ENCODE data around the gene PPIP5K1.

The PPIP5K1 gene

DNA sequence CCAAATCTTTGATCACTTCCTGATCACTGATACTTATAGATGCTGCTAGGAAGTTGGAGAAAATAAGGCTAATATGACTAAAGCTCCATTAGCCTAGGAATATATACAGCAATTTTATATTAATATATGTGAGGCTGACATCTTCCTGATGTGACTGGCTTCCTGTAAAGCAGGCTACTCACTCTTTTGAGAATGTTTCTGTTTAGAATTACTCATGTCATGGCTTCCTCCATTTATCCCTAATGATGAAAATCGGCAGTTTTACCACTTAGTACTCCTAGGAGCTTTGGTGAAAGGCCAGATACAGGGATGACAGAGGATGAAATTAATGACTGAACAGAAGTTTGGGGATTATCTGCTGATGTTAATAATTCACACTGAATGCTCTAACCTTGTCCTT, 76.5 kb downstream of the PPIP5K1 start:
- Histone ChIP-seq H3K27ac (no peak overlapping the region), H3K9me3 (ENCODE audit: low read depth, low read length) (no peaks in the 10 kb centered on the region), H3K4me3 (no peak overlapping the region), H3K9ac (ENCODE audit: insufficient read length) (no peak overlapping the region), H3K36me3 (ENCODE audit: insufficient read depth, low read length) (no peaks in the 10 kb centered on the region)
- DNase-seq (ENCODE audit: low read depth, low spot score): no peak
- TF ChIP-seq EZH2 (IDR thresholded peaks at IDR 0.05) (no peak), POLR2AphosphoS5 (IDR thresholded peaks at IDR 0.05; ENCODE audit: borderline replicate concordance, low read depth, low read length) (no peak), FOXP2 (optimal IDR thresholded peaks at IDR 0.05; ENCODE audit: control extremely low read depth, extremely low read length, insufficient read depth) (no peak)

DNA sequence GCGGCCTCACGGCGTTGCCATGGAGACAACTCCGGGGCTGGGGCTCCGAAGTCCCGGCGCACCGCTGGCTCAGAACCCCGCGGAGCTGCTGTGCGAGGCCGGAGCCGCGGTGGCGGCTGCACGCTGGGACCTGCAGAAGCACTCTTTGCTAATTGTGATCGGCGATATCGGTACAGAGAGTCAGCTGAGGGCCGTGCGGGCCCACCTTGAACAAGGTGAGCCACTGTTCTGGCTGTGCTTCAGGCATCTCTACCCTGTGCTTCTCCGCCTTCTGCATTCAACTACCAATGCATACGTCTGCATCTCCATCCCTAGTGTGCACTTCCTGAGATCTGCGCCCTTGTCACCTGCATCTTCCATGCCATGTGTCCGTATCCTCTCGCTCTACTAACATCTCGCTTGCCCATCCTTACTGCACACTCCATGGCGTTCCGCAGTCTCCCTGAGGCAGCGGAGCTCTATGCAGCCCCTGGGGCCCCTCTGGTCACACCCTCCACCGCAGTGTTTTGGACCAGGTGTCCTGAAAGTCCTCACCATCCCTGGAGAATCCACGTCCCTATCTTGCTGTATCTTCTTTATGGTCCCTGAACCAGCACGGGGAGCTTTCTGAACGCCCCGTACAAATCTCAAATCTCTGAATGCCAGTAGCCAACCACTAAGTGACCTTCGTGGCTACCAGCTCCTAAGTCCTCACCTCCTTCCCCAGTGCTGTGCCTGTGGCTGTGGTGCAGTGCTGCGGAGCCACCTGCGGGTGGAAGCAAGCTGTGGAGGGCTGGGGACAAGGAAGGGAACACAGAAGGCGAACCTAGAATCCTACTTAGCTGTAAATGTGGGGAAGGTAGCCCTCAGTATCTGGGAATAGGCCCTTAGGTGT, 78.8 kb downstream of the PPIP5K1 start:
- TF ChIP-seq FOXP2 (optimal IDR thresholded peaks at IDR 0.05; ENCODE audit: control extremely low read depth, extremely low read length, insufficient read depth): no peak
- TF ChIP-seq EZH2 (IDR thresholded peaks at IDR 0.05): no peak
- TF ChIP-seq POLR2AphosphoS5 (IDR thresholded peaks at IDR 0.05; ENCODE audit: borderline replicate concordance, low read depth, low read length): no peak
- Histone ChIP-seq H3K27ac (no peak overlapping the region), H3K36me3 (ENCODE audit: insufficient read depth, low read length) (no peaks in the 10 kb centered on the region), H3K9ac (ENCODE audit: insufficient read length) (no peak overlapping the region), H3K4me3 (peak overlapping the region; percentile 80), H3K9me3 (ENCODE audit: low read depth, low read length) (no peaks in the 10 kb centered on the region)
- DNase-seq (ENCODE audit: low read depth, low spot score): no peak

DNA sequence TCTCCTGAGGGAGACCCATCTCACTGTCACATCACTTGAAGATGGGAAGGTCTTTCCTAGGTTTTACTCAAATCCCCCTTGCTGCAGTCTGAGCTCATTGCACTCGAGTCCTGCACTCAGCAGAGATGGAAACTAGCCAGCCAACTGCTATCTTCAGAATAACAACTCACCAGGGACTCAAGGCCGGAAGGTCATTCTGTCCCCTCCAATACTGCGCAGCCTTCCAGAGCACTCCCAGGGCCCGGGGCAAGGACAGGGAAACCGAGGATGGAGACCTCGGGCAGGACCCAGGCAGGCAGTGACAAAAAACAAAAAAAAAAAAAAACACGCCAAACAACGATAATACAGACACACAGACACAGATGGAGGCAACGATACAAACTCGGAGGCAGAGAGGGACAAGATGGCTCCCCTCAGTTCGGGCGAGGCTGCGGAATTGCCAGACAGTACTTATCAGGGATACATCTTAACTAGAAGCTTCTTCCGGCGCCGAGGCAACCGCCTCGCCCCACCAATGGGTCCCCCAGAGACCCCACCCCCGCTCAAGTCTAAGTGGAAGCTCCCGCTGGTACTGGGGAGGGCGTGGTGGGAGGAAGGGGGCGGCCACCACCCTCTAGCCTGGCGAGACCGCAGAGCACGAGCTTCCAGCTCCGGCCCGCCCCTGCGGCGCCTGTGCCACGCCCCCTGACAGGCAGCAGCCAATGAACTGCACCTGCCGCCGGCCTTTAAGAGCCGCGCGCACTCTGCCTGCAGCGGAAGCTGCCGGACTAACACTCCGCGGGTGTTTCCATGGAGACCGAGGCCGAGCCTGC, 79.6 kb downstream of the PPIP5K1 start:
- no peaks in the 10 kb centered on the region for H3K36me3 ChIP-seq (ENCODE audit: insufficient read depth, low read length)
- H3K9me3 ChIP-seq (ENCODE audit: low read depth, low read length): no peaks in the 10 kb centered on the region
- peak overlapping the region; percentile 78 for H3K27ac ChIP-seq
- TF ChIP-seq EZH2 (IDR thresholded peaks at IDR 0.05) (no peak), FOXP2 (optimal IDR thresholded peaks at IDR 0.05; ENCODE audit: control extremely low read depth, extremely low read length, insufficient read depth) (peak; percentile 82), POLR2AphosphoS5 (IDR thresholded peaks at IDR 0.05; ENCODE audit: borderline replicate concordance, low read depth, low read length) (peak; percentile 52)
- H3K9ac ChIP-seq (ENCODE audit: insufficient read length): peak overlapping the region; percentile 15
- DNase-seq (ENCODE audit: low read depth, low spot score): peak; percentile 75
- H3K4me3 ChIP-seq: peak overlapping the region; percentile 80

DNA sequence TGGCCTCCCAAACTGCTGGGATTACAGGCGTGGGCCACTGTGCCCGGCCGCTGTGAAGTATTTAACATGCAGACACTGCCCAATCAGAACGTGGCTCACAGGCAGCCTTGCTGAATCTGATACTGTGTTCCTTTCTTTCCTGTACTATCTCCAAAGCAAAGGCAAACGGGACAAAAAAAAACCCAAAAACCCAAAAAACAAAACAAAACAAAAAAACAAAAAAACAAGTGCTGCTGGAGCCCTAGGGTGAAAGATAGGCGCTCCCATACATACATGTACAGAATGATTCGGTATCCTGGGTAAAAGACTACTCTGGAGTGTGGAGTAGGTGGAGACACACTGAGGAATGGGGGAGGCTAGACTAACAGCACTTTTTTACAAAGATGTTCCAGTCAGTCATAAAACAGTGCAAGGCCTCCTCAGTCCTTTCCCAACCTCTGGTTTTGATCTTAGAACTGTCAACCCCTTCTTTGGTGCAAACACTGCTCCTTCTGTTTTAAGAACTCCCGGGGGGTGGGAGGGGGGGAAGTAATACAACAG, 80.3 kb downstream of the PPIP5K1 start:
- DNase-seq (ENCODE audit: low read depth, low spot score): no peak
- H3K36me3 ChIP-seq (ENCODE audit: insufficient read depth, low read length): no peaks in the 10 kb centered on the region
- TF ChIP-seq EZH2 (IDR thresholded peaks at IDR 0.05): no peak
- no peak for TF ChIP-seq POLR2AphosphoS5 (IDR thresholded peaks at IDR 0.05; ENCODE audit: borderline replicate concordance, low read depth, low read length)
- TF ChIP-seq FOXP2 (optimal IDR thresholded peaks at IDR 0.05; ENCODE audit: control extremely low read depth, extremely low read length, insufficient read depth): no peak
- H3K27ac ChIP-seq: peak overlapping the region; percentile 78
- H3K9ac ChIP-seq (ENCODE audit: insufficient read length): no peak overlapping the region
- H3K9me3 ChIP-seq (ENCODE audit: low read depth, low read length): no peaks in the 10 kb centered on the region
- peak overlapping the region; percentile 80 for H3K4me3 ChIP-seq

DNA sequence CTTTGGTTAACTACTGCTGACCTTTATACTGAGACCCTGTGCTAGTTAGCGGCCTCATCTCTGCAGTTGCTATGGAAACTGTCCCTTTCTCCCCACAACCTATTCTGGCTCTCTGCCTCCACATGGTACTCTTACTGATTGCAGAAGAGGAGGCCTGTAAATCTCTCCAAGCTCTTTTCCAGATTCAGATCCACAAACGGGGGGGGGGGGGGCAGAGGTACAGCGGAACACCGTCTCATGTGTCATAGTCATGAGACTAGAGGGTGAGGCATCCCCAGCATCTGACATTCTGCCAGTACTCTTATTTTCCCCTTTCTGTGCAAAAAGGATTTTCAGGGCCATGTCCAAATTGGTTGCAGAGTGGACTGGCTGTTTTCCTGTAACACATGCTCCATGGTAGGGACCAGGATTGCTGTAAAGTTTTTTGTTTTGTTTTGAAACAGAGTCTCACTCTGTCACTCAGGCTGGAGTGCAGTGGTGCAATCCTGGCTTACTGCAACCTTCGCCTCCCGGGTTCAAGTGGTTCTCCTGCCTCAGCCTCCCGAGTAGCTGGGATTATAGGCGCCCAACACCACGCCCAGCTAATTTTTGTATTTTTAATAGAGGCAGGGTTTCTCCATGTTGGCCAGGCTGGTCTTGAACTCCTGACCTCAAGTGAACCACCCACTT, 80.9 kb downstream of the PPIP5K1 start:
- DNase-seq (ENCODE audit: low read depth, low spot score): no peak
- Histone ChIP-seq H3K27ac (peak overlapping the region; percentile 78), H3K9ac (ENCODE audit: insufficient read length) (no peak overlapping the region), H3K36me3 (ENCODE audit: insufficient read depth, low read length) (no peaks in the 10 kb centered on the region), H3K4me3 (peak overlapping the region; percentile 80), H3K9me3 (ENCODE audit: low read depth, low read length) (no peaks in the 10 kb centered on the region)
- no peak for TF ChIP-seq FOXP2 (optimal IDR thresholded peaks at IDR 0.05; ENCODE audit: control extremely low read depth, extremely low read length, insufficient read depth)
- TF ChIP-seq EZH2 (IDR thresholded peaks at IDR 0.05): no peak
- no peak for TF ChIP-seq POLR2AphosphoS5 (IDR thresholded peaks at IDR 0.05; ENCODE audit: borderline replicate concordance, low read depth, low read length)

DNA sequence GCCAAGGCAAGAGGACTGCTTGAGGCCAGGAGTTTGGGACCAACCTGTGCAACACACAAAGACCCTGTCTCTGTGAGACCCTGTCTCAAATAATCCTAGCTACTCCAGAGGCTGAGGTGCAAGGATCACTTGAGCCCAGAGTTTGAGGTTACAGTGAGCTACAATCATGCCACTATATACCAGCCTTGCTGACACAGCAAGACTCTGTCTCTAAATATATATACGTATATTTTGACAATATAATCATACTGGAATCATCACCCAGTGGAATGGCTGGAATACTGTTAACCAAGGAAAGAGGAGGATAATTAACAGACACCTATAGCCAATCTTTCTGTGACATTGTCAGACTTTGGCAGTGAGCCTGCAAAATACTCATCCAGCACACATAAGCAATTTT, 81.6 kb downstream of the PPIP5K1 start:
- H3K27ac ChIP-seq: peak overlapping the region; percentile 40; the same call in 1 of the 2 replicates

GRCh38 chr15:43505738-43506137, 84.3 kb downstream of the PPIP5K1 start:
- no peak for TF ChIP-seq POLR2AphosphoS5 (IDR thresholded peaks at IDR 0.05; ENCODE audit: borderline replicate concordance, low read depth, low read length)
- no peak for TF ChIP-seq EZH2 (IDR thresholded peaks at IDR 0.05)
- no peak for TF ChIP-seq FOXP2 (optimal IDR thresholded peaks at IDR 0.05; ENCODE audit: control extremely low read depth, extremely low read length, insufficient read depth)
- Histone ChIP-seq H3K9ac (ENCODE audit: insufficient read length) (peak overlapping the region; percentile 5), H3K9me3 (ENCODE audit: low read depth, low read length) (no peaks in the 10 kb centered on the region), H3K4me3 (peak overlapping the region; percentile 41), H3K27ac (peak overlapping the region; percentile 83), H3K36me3 (ENCODE audit: insufficient read depth, low read length) (no peaks in the 10 kb centered on the region)
- no peak for DNase-seq (ENCODE audit: low read depth, low spot score)

More for the DNA sequence above, 81.6 kb downstream of the PPIP5K1 start:
- H3K9ac ChIP-seq (ENCODE audit: insufficient read length): no peak overlapping the region
- TF ChIP-seq FOXP2 (optimal IDR thresholded peaks at IDR 0.05; ENCODE audit: control extremely low read depth, extremely low read length, insufficient read depth) (no peak), POLR2AphosphoS5 (IDR thresholded peaks at IDR 0.05; ENCODE audit: borderline replicate concordance, low read depth, low read length) (no peak), EZH2 (IDR thresholded peaks at IDR 0.05) (no peak)
- H3K4me3 ChIP-seq: no peak overlapping the region
- no peaks in the 10 kb centered on the region for H3K36me3 ChIP-seq (ENCODE audit: insufficient read depth, low read length)
- no peaks in the 10 kb centered on the region for H3K9me3 ChIP-seq (ENCODE audit: low read depth, low read length)
- DNase-seq (ENCODE audit: low read depth, low spot score): no peak
